PC-9 (cell line): ENCODE results near the gene UAP1L1. TPM values are rescaled to one million over a fixed set of nuclear protein-coding genes. Genes with fewer than 3 reads are reported as not detected.

Experiments used
- BruUV-seq: library from RNA; stranded (reverse); fragments of 400-500 nt; replicated peaks from 2 replicates; lab custom pipeline; 2021; lab: Mats Ljungman, UMichigan
- CTCF ChIA-PET: fragments of 300-600 bp; sonication (Branson Sonifier 250); formaldehyde crosslinking; loops from one replicate; lab custom pipeline; 2022; ENCODE audit warnings: antibody characterized with exemption; lab: Charles Lee
- POLR2A ChIA-PET: fragments of 300-600 bp; sonication (Branson Sonifier 250); formaldehyde crosslinking; loops from one replicate; lab custom pipeline; 2022; ENCODE audit warnings: antibody characterized with exemption; ENCODE audit not compliant: unreplicated experiment; lab: Charles Lee
- DNase-seq, 2 experiments: peaks; one replicate each; pipeline versions ENCODE4 v3.0.0 to v3.0.0-alpha.2; 2015 to 2022; ENCODE audit warnings: mixed read lengths in 1 of 2
- H2AFZ ChIP-seq: fragments of 200-600 bp; sonication (generic); 2 replicates; pipeline ENCODE4 v1.8.1; 2017; ENCODE audit warnings: antibody characterized with exemption
- H3F3A ChIP-seq: fragments of 200-600 bp; sonication (generic); 2 replicates; pipeline ENCODE4 v1.8.1; 2017; ENCODE audit warnings: antibody characterized with exemption, mild to moderate bottlenecking, low read depth; ENCODE audit not compliant: insufficient read depth
- H3K27ac ChIP-seq: fragments of 200-600 bp; sonication (generic); 2 replicates; pipeline ENCODE4 v1.6.1; 2016; ENCODE audit warnings: mixed run types
- H3K27me3 ChIP-seq: fragments of 200-600 bp; sonication (generic); 2 replicates; pipeline ENCODE4 v1.6.1; 2016; ENCODE audit warnings: low read depth, mixed run types; ENCODE audit not compliant: insufficient read depth
- H3K36me3 ChIP-seq: fragments of 200-600 bp; sonication (generic); 2 replicates; pipeline ENCODE4 v1.6.1; 2016; ENCODE audit warnings: low read depth, mixed run types
- H3K4me1 ChIP-seq: fragments of 200-600 bp; sonication (generic); replicated peaks from 2 replicates; pipeline ENCODE4 v1.6.1; 2016; ENCODE audit warnings: mixed run types; ENCODE audit not compliant: insufficient read depth
- H3K4me2 ChIP-seq: fragments of 200-600 bp; sonication (generic); 2 replicates; pipeline ENCODE4 v1.6.1; 2017; ENCODE audit warnings: mixed run types
- H3K4me3 ChIP-seq: fragments of 200-600 bp; sonication (generic); 2 replicates; pipeline ENCODE4 v1.6.1; 2016; ENCODE audit warnings: mixed run types
- H3K79me2 ChIP-seq: fragments of 200-600 bp; sonication (generic); 2 replicates; pipeline ENCODE4 v1.6.1; 2017; ENCODE audit warnings: low read depth, mixed run types
- H3K9me2 ChIP-seq: fragments of 200-600 bp; sonication (generic); 2 replicates; pipeline ENCODE4 v1.8.1; 2017; ENCODE audit warnings: mild to moderate bottlenecking; ENCODE audit not compliant: insufficient read depth
- H3K9me3 ChIP-seq: fragments of 200-600 bp; sonication (generic); 2 replicates; pipeline ENCODE4 v1.8.1; 2016; ENCODE audit warnings: low read depth; ENCODE audit not compliant: insufficient read depth
- H4K20me1 ChIP-seq: fragments of 200-600 bp; sonication (generic); 2 replicates; pipeline ENCODE4 v1.8.1; 2017; ENCODE audit not compliant: insufficient read depth
- EZH2 ChIP-seq: fragments of 200-600 bp; sonication (generic); IDR thresholded peaks from 2 replicates; pipeline ENCODE4 v1.8.0; 2017; ENCODE audit warnings: antibody characterized with exemption, low read depth
- intact Hi-C: fragments of 100-400 bp; cut with micrococcal nuclease; formaldehyde crosslinking; loops from one replicate; pipeline ENCODE4 v1.10.0; 2022; ENCODE audit not compliant: unreplicated experiment
- total RNA-seq: library from RNA; stranded (reverse); gene quantifications from 2 replicates; pipeline ENCODE4 v1.2.3, GENCODE V29; 2021
- TF ChIP-seq, protein P1 (sequence below): fragments of 200-600 bp; sonication (generic); conservative IDR thresholded peaks from 2 replicates; pipeline ENCODE4 v1.6.1; 2017; ENCODE audit warnings: mixed run types, antibody characterized with exemption, mild to moderate bottlenecking, moderate library complexity

Gene UAP1L1
- total RNA-seq, 1 experiment from 2014 or later = 9.9 TPM

GRCh38 chr9:137115394-137116026 lies 38.2 kb downstream of the UAP1L1 start:
- Histone ChIP-seq H3K9me2 (no peaks in the 10 kb centered on the region), H3K36me3 (no peaks in the 10 kb centered on the region), H3F3A (peaks cover 3% of the 10 kb centered on the region; the same call in 1 of the 2 replicates), H3K4me3 (peak overlapping the region; percentile 72), H2AFZ (peak overlapping the region; percentile 92; the same call in 1 of the 2 replicates), H3K27ac (no peak overlapping the region), H4K20me1 (no peaks in the 10 kb centered on the region), H3K9me3 (no peaks in the 10 kb centered on the region), H3K4me2 (peak overlapping the region; percentile 95), H3K79me2 (no peaks in the 10 kb centered on the region), H3K4me1 (peaks cover 6% of the 10 kb centered on the region), H3K27me3 (no peaks in the 10 kb centered on the region)
- CTCF ChIA-PET = interaction anchor here (1.0 to 1.4 kb wide), 2 partner anchors 48 to 121 kb away, joined by 3 to 5 read pairs; no protein-coding TSS in a partner anchor
- DNase-seq = no peak
- intact Hi-C loops = loop anchor here (5.0 kb wide), 1 partner anchor 68 kb away; the partner anchor contains the start of gene NPDC1
- no peak for TF ChIP-seq EZH2
- TF ChIP-seq, protein P1, sequence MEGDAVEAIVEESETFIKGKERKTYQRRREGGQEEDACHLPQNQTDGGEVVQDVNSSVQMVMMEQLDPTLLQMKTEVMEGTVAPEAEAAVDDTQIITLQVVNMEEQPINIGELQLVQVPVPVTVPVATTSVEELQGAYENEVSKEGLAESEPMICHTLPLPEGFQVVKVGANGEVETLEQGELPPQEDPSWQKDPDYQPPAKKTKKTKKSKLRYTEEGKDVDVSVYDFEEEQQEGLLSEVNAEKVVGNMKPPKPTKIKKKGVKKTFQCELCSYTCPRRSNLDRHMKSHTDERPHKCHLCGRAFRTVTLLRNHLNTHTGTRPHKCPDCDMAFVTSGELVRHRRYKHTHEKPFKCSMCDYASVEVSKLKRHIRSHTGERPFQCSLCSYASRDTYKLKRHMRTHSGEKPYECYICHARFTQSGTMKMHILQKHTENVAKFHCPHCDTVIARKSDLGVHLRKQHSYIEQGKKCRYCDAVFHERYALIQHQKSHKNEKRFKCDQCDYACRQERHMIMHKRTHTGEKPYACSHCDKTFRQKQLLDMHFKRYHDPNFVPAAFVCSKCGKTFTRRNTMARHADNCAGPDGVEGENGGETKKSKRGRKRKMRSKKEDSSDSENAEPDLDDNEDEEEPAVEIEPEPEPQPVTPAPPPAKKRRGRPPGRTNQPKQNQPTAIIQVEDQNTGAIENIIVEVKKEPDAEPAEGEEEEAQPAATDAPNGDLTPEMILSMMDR = no peak
- POLR2A ChIA-PET = interaction anchor here (0.5 kb wide), 1 partner anchor 35 kb away, joined by 9 read pairs; no protein-coding TSS in a partner anchor
- no TSS peak for BruUV-seq

DNA sequence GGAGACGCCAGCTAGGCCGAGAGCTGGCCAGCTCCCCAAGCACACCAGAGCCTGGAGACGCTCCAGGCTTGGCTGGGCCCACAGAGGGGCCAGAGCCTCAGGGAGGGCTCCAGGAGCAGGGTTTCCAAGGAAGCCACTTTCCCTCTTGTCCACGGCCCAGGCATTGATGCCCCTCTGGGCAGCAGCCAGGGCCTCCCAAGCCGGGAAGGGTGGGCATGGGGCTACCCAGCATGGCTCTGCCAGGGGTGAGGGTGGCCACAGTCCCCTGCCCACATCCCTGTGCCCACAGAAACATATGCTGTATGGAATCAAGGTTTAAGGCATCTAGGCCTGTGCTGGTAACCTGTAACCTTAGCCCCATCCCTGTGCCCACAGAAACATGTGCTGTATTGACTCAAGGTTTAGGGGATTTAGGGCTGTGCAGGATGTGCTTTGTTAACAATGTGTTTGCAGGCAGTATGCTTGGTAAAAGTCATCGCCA lies 38.8 kb downstream of the UAP1L1 start:
- Histone ChIP-seq H3K4me2 (no peak overlapping the region), H3K36me3 (no peaks in the 10 kb centered on the region), H3F3A (peaks cover 6% of the 10 kb centered on the region; the same call in 1 of the 2 replicates), H4K20me1 (no peaks in the 10 kb centered on the region), H2AFZ (no peak overlapping the region), H3K4me1 (peaks cover 6% of the 10 kb centered on the region), H3K27me3 (no peaks in the 10 kb centered on the region), H3K4me3 (no peak overlapping the region), H3K9me3 (no peaks in the 10 kb centered on the region), H3K9me2 (no peaks in the 10 kb centered on the region), H3K27ac (no peak overlapping the region), H3K79me2 (no peaks in the 10 kb centered on the region)
- TF ChIP-seq, protein P1 = no peak
- TF ChIP-seq EZH2 = no peak
- ChIA-PET CTCF (interaction anchor here (1.4 kb wide), 1 partner anchor 48 kb away, joined by 5 read pairs; no protein-coding TSS in a partner anchor), POLR2A (interaction anchor here (0.5 kb wide), 1 partner anchor 34 kb away, joined by 9 read pairs; no protein-coding TSS in a partner anchor)
- no TSS peak for BruUV-seq
- DNase-seq = no peak
- intact Hi-C loops = loop anchor here (5.0 kb wide), 1 partner anchor 69 kb away; the partner anchor contains the start of gene NPDC1

DNA sequence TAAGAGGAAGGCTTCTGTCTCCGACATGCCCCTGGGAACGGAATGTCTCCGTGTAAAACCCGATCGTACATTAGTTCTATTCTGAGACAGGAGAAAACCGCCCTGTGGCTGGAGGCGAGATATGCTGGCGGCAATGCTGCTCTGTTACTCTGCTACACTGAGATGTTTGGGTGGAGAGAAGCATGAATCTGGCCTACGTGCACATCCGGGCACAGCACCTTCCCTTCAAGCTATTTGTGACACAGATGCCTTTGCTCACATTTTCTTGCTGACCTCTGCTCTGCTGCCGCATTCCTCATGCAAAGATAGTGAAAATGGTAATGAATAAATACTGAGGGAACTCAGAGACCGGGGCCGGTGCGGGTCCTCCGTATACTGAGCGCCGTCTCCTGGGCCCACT lies 39.4 kb downstream of the UAP1L1 start:
- H3K36me3 ChIP-seq = no peaks in the 10 kb centered on the region
- no peak overlapping the region for H3K27ac ChIP-seq
- peaks cover 7% of the 10 kb centered on the region; the same call in 1 of the 2 replicates for H3F3A ChIP-seq
- ChIA-PET CTCF (no interaction called here), POLR2A (no interaction called here)
- no peak overlapping the region for H2AFZ ChIP-seq
- H3K9me3 ChIP-seq = no peaks in the 10 kb centered on the region
- no peak overlapping the region for H3K4me2 ChIP-seq
- no peaks in the 10 kb centered on the region for H3K27me3 ChIP-seq
- H3K4me1 ChIP-seq = peaks cover 6% of the 10 kb centered on the region
- H3K79me2 ChIP-seq = no peaks in the 10 kb centered on the region
- no peaks in the 10 kb centered on the region for H4K20me1 ChIP-seq
- no peak for DNase-seq
- no peak overlapping the region for H3K4me3 ChIP-seq
- H3K9me2 ChIP-seq = no peaks in the 10 kb centered on the region
- no TSS peak for BruUV-seq
- TF ChIP-seq, protein P1 = no peak
- no peak for TF ChIP-seq EZH2
- intact Hi-C loops = loop anchor here (5.0 kb wide), 1 partner anchor 69 kb away; the partner anchor contains the start of gene NPDC1
